HG02973 (cell line): ENCODE measurements around the gene SPANXC.
"Not testable (repeated sequence)": the region's sequence is repeated elsewhere in the genome, so short reads cannot be mapped to it uniquely, and the experiment has no call there.

Experiments used
- ATAC-seq: cut with Tn5 transposase; IDR thresholded peaks from one replicate; pipeline ENCODE4 v1.9.1; 2021; ENCODE audit warnings: moderate library complexity; ENCODE audit not compliant: unreplicated experiment

SPANXC gene, protein sequence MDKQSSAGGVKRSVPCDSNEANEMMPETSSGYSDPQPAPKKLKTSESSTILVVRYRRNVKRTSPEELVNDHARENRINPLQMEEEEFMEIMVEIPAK

DNA sequence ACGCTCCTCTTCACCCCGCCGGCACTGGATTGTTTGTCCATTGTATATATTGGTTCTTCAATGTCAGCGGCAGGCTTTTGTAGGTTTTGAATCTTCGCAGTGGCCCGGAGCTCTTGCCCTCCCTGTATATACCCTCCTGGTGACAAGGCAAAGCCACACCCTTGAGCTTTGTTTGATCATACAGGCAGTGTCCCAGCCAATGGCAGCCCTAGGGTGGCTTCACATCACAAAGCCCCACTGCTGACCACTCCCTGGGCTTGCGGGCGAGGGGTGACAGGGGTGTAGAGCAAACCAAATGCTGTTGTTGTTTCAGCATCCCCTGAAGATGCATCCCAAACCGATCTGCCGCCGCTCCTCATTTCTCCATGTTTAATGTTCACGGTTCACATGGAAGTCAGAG, at the start of gene SPANXC:
SPANXC (minus strand) TSS at position 101 of the 400 bp plus-strand sequence; CDS start at position 41, 60 bp downstream.
- ATAC-seq: not testable (repeated sequence)

DNA sequence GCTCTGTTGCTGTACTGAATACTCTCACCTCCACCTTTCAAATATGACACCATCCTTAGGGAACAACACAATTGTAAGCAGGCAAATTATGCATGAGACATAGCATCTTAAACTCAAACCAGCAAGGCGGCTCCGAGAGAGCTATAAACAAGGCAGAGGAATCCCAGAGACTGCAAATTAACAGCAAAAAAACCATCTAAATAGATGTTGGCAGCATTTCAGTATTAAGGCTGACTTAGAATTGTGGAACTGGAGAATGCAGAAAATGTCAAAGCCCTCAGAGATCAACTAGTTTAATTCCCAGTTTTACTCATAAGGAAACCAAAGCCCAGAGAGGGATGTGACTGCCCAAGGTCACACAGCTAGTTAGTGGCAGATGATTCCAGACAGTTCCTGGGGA, 37.2 kb upstream of the SPANXC start:
- ATAC-seq: no peak

DNA sequence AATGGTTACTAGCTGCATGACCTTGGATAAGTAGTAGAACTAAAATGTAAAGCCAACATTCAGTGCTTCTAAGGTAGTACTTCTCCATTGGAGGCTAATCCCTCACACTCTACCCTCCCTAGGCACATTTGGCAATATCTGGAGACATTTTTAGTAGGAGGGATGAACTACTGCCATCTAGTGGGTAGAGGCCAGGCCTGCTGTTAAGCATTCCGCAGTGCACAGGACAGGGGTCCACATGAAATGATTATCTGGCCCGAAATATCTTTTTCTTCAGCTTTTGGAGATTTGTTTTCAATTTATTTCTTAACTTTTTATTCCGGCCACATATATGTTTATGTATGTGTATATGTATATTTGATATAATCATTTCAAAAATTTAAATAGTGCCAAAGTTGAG, 36.0 kb upstream of the SPANXC start:
- ATAC-seq: no peak

DNA sequence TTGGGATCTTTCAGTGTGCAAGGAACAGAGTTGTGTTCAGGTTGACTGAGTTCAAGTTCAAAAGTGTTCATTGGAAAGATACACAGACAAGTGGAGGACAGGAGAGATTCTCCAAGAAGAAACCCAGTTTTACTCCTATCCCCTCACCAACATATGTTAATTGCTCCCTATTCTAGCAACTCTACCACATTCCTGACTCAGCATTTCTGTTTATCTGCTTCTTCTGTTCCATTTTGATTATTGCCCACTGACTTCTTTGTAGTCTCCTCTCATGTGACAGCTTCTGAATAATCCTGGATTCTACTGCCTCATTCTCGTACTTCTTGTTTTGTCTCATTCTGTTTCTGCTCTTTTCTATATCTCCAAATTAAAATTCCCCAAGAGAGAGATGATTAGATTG, 15.8 kb upstream of the SPANXC start:
- no peak for ATAC-seq

DNA sequence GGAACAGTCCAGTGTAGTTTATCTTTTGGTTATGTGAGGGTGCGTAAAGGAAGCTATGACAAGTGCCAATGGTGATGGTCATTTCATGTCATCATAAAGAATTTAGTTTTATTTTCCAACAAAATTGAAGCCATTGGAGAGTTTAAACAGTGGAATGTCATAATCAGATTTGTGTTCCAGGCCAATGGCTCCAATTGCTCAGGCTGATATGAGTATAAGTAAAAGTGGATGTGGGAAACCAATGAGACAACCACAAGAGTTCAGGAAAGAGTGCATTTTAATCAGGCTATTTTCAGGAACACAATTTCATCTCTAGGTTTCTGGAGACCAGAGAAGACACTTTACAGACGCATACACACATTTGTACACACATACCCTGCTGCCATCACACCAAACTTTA, 20.7 kb downstream of the SPANXC start:
- no peak for ATAC-seq

DNA sequence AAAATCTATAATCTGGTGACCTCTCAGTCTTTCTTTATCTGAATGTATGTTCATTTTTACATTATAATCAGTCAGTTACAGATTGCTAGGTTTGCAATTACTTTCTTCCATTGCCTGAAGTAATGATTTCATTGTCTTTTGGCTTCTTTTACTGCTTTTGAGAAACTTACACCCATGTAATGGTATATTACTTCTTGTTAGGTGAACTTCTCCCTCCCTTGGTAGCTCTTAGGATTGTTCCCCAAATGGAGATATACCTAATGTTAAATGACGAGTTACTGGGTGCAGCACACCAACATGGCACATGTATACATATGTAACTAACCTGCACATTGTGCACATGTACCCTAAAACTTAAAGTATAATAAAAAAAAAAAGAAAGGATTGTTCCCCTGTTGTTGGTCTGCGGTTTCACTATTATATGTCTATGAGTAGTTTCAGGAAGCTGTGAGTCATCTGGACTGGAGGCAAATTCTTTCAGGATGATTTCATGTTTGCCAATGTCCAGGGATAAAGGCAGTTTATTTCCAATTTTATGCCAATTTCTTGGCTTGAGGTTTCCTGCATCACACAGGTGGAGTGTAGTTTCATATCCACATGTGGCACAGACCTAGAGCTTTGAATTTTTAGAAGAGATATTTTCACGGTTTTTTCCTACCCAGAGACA, 21.8 kb downstream of the SPANXC start:
- no peak for ATAC-seq

DNA sequence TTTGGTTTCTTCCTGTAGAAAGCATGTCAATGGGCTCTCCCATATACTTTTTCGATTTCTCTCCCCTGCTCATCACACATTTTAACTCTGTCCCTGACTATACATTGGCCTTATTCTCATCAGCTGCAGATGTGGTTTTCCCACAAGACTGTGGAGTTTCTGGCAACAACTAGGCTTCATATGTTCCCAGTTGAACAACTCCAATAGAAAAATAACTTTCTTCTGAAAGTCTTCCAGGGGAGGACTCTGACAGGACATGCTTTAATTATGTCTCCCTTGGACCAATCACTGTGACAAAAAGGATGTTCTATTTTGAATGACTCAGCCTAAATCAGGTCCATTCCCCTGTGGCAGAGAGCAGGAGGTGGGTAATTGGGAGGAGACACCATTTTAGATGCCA, 28.1 kb downstream of the SPANXC start:
- ATAC-seq: no peak

DNA sequence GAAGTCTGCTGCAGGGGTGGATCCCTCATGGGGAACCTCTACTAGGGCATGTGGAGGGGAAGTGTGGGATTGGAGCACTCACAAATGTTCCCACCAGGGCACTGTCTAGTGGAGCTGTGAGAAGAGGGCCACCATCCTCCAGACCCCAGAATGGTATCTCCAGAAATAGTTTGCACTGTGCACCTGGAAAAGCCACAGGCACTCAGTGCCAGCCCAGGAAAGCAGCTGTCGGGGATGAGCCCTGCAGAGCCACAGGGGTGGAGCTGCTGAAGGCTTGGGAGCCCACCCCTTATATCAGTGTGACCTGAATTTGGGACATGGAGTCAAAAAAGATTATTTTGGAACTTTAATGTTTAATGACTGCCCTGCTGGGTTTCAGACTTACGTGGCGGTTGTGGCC, 40.4 kb downstream of the SPANXC start:
- ATAC-seq: no peak
